Eye (tissue), 1 donor: ENCODE results near the gene MRPL10.
A peak's percentile ranks its signal among the peaks of the same experiment; 100 is the strongest.

Experiments used
- DNase-seq: peaks from one replicate; pipeline ENCODE4 v3.0.0-alpha.2; 2015

MRPL10 gene

DNA sequence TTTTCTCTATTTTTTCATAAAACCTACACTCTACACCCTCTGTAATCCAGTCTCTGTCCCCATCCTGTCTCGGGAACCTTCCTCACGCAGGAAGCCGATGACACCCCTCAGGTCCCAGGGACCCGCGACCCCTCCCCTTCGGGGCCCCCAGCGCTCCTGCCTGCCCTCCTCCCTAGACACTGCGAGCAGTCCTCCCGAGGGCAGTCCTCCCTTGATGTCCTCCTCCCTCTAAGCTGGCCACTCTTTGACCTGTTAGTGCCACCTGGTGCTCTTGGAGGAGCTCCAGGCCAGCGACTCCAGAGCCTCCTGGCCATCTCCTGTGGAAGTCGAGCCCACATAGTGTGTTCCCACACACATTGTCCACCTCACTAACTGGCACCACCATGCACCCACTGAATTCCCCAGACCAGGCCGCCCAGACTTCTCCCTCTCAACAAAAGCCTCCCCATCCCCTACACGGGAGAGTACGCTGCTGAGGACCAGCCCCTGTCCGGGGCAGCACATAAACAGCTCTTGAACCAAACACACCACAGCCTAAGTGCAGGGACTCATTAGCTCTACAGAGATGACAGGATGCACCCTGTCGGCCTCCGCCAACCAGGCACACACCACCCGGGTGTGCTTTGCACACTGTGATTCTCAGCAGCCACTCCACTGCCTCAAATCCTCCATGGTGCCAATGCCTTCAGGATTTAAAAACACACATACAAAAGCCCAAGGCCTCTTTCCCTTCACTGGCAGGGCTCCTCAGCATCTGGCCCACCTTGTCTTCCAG lies 19.0 kb downstream of the MRPL10 start:
- no peak for DNase-seq

DNA sequence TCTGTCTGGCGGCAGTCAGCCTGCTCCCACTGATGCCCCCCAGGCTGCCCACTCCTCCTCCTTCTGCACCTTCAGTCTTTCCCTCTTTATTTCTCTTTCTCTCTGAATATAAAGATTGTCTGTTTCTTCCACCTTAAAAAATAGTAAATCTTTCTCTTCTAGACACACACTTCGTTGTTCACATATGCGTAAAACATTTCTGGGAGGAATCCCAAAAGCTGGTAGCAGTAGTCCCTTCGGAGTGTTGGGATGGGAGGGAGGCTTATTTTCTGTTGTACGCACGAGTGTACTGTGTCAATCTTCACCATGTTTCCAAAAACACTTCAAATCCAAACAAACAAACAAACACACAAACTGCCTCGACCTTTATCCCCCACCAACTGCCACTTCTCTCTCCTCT lies 19.6 kb downstream of the MRPL10 start:
- no peak for DNase-seq

DNA sequence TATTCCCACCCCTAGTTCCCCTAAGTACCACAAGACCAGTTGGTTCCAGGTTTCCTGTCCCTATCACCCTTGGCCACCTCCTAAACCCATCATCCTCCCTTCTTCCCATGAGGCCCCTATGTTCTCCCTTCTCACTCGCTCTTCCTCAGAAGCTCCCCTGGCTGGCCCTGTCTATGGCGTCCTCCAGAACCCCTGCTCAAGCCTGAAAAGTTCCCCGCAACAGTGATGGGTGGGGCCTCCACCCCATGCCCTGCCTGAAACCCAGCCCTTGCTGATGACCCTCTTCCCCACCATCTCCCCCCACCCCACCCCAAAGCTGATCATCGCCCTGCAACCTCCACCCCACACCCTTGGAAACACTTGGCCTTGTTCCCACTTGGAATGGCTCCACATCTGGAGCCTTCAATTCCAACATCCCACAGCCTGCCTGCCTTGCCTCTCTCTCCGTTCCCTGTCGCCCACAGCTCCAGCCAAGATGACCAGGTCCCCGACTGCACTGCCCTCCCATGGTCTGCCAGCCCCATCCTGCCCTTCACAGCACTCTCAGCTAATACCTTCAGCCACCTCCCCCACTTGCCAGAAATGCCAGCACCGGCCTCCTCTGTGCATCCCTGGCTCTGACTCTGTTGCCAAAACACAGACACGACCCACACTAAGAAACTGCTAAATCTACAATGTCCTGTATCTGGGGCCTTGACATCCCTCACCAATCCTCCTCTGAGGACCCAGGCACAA lies 20.3 kb downstream of the MRPL10 start:
- no peak for DNase-seq

DNA sequence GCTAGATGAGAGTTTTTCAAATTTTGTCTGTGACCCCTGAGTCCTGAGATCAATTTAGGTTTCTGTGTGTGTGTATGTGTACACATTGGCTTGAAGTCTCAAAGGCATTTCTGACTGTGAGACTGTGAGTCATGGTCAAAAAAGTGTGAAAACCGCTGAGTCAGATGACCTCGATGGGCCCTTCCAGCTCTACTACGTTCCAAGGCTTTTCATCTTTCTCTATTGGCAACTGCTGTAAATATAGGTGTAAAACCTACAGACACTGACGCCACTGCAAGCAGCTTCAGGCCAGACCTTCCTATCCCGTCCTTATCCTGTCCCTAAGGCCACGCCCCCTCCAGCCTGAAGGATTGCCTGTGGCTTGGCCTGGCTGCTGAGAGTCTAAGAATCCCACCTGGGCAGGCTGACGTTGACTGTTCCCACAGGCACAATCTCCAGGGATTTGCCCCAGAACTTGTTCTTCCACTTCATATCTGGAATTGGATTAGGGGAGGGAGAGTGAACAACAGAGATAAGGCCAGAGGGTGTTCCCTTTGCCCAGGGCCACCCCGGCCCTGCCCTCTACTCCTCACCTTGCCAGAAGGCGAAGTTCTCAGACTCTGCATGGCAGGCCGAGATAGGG lies 21.0 kb downstream of the MRPL10 start:
- no peak for DNase-seq

DNA sequence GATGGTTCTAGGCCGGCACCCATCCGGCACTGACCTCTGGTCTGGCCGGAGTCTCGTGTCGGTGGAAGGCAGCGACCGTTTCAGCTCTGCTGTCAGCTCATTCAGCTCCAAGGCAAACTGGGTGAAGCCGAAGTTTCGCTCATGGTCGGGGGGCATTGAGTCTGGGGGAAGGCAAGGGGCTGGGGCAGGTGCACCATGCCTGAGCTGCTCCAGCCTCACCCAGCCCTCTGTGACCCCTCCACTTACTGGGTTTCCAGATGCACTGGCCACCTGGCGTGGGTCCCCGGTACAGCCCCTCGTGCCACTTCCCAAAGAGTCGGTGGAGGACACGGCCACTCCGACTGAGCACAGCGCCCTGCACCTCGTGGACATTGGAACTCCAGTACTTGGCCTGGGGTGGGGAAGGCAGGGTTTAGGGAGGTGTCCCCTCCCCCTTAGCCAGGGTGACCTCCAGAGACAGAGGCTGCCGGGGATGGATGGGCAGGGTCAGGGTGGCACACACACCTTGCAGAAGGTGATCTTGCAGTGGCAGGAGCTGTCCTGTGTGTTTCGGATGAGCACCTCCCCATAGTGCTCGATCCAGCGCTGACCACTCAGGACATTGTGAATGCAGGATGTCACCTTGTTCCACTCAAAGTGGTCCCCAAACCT lies 22.4 kb downstream of the MRPL10 start:
- no peak for DNase-seq

DNA sequence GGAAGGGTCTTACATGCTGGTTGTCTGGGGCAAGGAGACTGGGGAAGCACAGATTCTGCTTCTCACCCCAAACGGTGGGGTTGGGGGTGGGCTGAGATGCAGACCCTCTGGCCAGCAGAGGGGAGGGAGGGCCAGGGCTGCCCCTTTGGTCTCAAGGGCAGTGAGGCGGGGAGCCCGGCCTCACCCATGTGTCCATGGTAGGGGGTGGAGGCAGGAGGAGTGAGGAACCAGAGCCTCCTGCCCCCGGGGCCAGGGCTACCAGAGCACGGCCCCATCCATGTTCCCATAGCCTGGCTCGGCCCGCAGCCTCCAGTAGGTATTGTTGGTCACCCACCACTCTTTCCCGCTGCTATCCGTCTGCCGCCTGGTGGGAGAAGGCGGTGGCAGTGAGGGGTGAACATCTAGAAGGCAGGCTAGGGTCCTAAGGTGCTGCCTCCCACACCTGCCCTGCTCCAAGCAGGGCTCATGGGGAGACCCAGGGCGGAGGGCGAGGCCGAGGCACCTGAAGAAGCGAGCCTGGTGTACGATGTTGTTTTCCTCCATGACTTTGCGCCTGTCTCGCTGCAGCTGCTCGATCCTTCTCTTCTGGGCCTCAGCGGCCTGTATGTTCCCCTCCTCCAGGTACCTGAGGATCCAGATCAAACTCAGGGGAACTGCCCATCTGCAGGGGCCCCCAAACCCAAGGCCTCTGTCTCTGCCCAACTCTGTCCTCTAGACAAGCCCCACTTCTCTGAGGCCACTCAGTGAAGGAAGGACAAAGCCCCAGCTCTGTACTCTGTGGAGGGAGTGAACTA lies 23.1 kb downstream of the MRPL10 start:
- no peak for DNase-seq

DNA sequence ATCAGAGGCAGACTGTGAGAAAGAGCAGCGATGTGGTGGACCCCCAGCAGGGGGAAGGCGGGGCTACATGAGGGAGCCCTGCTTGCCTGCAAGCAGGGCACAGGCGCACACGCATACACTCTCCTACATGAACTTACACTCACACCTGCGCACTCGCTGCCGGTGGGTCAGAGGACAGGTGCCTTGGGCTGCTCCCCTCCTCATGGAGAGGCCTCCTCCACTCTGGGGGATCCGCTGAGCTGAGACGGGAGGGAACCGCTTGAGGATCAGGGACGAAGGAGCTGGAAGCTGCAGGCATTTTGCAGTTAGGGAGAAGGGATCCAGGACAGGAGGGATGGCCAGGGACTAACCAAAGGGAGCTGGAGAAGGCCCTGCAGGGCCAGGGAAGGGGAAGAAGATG lies 23.9 kb downstream of the MRPL10 start:
- no peak for DNase-seq

DNA sequence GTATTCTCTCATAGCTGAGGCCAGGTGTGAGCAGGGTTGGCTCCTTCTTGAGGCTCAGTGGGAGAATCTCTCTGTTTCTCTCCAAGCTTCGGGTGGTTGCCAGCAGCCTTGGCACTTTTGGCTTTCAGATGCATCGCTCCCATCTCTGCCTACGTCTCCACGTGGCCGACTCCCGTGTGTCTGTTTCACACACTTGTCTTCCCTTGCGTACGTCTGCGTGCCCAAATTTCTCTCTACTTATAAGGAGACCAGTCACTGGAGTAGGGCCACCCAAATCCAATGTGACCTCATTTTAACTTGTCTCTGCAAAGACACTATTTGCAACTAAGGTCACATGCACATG lies 24.5 kb downstream of the MRPL10 start:
- no peak for DNase-seq

DNA sequence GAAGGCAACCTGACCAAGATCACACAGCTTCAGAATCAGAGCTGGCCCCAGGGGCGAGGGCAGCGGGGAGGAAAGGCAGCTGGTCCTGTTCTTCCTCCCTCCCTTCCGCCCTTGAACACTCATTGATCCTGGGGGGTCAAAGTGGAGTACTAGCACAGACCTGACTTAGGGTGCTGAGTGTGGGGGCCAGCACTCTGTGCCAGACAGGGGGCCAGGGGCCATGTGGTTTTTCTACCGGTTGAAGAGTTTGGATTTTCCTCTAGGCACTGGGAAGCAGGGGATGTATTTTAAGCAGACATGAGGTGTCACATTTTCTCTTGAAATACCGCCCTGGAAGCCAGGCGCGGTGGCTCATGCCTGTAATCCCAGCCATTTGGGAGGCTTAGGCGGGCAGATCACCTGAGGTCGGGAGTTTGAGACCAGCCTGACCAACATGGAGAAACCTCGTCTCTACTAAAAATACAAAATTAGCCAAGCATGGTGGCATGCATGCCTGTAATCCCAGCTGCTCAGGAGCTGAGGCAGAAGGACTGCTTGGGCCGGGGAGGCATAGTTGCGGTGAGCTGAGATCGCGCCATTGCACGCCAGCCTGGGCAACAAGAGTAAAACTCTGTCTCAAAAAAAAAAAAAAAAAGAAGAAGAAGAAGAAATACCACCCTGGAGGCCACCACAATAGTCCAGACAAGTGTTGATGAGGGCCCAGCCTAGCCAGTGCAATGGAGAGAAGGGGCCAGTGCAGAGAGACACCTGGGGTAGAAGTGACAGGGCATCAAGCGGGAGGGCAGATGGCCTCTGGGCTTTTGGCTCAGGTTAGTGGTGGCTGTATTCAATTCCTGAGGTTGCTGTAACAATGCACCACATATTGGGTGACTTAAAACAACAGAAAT lies 25.1 kb downstream of the MRPL10 start:
- DNase-seq: no peak

DNA sequence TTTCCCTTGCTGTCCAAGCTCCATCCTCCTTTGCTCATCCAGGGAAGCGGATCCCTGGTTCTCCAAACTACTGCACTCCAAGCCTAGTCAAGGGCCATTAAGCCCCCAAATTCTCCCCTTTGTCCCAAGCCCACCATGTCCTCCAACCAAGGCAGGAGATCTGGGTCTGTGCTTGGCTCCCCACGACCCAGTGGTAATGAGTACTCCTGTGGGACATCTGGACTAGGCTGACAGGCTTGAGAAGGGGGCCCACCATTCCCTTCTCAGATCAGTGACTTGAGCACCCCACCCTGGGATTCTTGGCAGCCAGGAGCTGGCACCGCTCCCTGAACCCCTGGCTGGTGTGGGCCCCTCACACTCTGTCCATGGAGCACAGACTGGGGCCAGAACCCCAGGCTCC lies 26.9 kb downstream of the MRPL10 start:
- DNase-seq: no peak

DNA sequence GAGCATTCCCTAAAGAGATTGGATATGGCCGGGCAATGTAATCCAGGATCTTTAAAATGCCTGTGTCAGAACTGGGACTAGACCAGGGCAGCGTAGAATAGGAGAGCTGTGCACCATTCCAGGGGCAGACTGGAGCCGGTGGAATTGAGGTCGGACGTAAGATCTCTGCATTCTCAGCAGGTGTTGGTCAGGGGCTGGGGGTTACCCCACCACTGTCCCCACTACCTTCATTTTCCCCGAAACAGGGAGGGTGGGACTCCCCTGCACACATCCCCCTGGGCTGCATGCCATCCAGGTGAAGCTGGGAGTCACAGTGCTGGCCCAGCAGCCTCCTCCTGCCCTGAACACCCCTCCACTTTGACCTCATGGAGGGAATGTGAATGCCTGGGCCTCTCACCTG lies 27.6 kb downstream of the MRPL10 start:
- no peak for DNase-seq

DNA sequence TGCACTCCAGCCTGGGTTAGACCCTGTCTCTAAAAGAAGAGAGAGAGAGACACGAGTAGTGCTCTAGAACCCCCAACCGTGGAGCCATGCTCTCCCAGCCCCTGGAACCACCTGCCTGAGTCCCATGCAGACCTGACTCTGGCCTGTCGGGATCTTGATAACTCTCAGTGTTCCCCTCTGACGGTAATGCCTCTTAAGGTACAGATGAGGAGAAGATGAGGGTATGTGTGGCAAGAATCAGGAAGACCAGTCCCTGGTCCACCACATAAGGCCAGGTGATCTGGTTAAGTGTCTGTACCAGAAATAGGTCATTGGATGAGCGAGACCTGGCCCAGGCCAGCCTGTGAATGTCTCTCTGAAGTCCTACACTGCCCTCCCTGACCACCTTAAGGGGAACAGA lies 28.1 kb downstream of the MRPL10 start:
- no peak for DNase-seq

DNA sequence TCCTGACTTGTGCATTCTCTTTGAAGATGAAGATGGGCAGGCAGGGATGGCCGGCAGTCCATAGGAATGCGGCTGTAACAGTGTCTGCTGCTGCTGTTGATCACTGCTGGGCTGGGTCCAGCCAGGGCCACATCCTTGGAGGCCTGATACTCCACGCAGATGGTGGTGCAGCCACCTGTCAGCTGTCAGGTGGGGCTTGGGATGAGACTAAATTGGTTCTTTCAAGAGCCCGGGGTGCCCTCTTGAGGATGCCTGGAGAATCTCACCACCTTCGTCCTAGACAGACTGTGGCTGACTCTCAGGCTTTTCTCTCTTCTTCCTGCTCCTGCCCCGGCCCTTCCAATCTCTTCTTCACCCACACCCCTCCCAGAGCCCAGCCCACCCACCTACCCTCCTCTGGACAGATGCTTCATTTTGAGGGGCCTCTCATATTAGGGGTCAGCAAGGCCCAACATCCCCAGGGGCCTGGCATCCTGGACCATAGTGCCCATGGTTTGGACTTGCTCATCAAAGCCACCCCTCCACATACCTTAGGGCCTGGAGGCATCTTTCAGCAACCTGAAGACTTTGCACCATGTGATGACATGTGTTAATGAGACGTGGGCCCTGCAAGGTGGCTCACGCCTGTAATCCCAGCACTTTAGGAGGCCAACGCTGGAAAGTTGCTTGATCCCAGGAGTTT lies 28.9 kb downstream of the MRPL10 start:
- peak; percentile 45 for DNase-seq

DNA sequence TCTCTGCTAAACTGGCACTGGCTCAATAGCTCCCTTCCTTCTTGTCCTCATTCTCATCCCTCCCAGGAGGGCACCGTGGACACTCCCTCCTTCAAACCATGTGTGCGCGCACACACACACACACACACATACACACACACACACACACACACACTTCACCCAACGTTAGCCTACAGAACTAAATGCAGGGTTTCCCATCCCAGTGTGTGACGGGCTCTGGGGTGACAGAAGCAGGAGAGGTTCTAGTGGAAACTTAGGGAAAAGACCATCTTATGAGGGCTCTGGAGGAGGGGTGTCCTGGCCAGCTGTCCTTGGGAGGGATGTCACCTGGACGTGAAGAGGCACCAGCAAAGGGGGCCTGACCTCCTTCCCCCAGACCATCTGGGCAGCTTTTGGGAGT lies 29.4 kb downstream of the MRPL10 start:
- no peak for DNase-seq

DNA sequence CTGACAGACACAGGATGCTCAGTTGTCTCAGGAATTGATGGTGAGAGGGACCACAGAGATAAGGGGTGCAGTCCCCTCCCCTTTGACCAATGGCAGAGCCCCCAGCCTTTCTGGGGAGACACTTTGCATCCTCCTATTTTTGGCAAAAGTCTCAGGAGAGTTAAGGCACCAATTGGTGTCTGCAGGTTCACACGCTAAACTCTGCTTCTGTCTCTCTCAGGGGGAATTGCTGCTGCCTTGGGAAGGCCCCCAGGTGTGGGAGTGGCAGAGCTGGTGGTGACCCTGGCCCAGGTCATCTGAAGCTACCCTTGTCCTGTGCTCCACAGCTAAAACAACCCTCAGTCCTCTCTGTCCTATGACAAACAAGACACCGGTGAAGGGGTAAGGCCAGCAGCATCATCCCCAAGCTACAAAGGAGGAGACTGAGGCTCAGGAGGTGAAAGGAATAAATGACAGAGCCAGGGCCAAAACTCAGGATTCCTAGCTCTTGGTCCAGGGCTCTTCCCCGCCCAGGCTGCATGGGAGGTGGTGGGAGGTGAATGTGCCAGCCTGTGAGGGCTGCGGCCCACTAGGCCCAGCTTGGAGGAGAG lies 30.1 kb downstream of the MRPL10 start:
- DNase-seq: no peak

DNA sequence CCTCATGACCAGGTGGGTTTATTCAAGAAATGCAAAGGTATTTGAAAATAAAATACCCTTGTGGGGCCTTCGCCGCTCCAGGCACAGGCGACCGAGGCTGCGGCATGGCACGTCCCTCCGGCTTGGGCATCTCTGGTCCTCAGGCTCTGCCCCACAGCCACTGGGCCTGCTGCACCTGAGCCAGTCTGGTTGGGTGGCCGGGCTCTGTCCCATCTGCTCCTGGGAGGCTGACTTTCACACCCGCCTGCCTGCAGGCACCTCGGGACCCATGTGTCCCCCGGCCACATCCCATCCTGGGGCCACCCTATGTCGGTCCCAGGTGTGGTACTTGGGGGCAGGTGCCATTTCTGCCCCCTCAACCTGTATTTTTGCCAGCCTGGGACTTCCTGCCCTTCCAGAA lies 30.7 kb downstream of the MRPL10 start:
- DNase-seq: no peak

DNA sequence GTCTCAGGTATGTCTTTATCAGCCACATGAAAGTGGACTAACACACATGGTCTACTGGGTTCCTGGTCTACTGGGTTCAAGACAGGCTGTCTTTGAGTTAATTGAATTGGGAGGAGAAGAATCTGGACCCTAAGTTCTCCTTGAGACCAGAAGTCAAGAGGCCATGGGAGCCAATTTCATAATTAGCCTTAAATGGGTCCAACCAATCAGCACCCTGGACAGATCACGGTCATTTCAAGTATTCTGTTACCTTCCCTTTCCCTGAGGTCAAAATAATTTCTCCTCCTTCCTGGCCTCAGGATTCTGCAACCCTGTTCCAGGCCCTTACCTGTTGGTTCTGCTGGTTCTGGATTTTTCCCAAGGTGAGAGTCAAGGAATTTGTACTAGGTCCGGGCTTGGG lies 33.5 kb downstream of the MRPL10 start:
- no peak for DNase-seq

DNA sequence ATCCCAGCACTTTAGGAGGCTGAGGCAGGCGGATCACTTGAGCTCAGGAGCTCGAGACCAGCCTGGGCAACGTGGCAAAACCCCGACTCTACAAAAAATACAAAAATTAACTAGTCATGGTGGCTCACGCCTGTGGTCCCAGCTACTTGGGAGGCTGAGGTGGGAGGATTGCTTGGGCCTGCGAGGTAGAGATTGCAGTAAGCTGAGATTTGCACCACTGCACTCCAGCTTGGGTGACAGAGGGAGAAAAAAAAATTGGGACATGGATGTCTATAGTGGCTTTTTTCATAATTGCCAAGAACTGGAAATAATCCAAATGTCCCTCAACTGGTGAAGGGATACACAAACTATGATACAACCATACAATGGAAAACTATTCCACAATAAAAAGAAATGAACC lies 38.4 kb downstream of the MRPL10 start:
- no peak for DNase-seq

DNA sequence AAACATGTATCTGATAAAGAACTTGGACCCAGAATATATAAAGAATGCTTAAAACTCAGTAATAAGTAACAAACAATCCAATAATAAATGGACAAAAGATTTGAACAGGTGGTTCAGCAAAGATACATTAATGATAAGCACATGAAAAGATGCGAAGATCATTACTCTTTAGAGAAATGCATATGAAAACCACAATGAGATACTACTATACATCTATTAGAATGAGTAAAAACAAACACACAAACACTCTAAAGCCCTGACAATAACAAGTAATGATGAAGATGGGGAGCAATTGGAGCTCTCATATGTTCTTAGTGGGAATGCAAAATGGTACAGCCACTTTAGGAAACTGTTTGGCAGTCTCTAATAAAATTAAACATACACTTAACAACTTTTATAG lies 38.9 kb downstream of the MRPL10 start:
- no peak for DNase-seq

DNA sequence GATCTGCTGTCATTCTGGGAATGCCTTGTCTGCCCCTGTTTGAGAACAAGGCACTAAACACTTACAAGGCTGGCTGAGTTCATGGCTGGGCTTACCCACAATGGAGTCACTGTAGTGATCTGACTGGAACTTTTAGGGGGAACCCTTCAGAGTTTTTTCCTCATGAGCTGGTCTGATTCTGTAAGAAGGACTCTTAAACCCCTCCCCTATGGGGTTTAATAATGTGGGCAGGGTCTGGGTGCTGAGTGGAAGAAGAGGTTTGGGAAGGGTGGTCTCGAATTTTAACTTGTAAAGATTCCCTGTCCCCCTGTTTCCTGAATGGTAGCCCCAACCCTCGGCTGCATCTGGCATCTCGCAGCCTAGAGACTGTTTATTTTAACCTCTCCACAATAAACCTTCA lies 40.3 kb downstream of the MRPL10 start:
- DNase-seq: no peak
